Measurements from ENCODE around the gene YIPF5.

YIPF5 gene

GRCh38 chr5:144122081-144122480 is 48.4 kb downstream of the YIPF5 start:
- ATAC-seq = no peak
- TF ChIP-seq ISL1 (CRISPR knock-in tag; IDR thresholded peaks at IDR 0.05) (no peak), BACH2 (CRISPR knock-in tag; IDR thresholded peaks at IDR 0.05; ENCODE audit: borderline replicate concordance) (no peak), GLIS3 (CRISPR knock-in tag; IDR thresholded peaks at IDR 0.05) (no peak), PPARA (CRISPR knock-in tag; IDR thresholded peaks at IDR 0.05; ENCODE audit: borderline replicate concordance) (no peak), RARB (CRISPR knock-in tag; IDR thresholded peaks at IDR 0.05) (no peak), ZNF70 (CRISPR knock-in tag; IDR thresholded peaks at IDR 0.05) (no peak), CSDC2 (CRISPR knock-in tag; IDR thresholded peaks at IDR 0.05) (no peak), ZFP30 (CRISPR knock-in tag; IDR thresholded peaks at IDR 0.05) (no peak)
- TF ChIP-seq, protein P1, sequence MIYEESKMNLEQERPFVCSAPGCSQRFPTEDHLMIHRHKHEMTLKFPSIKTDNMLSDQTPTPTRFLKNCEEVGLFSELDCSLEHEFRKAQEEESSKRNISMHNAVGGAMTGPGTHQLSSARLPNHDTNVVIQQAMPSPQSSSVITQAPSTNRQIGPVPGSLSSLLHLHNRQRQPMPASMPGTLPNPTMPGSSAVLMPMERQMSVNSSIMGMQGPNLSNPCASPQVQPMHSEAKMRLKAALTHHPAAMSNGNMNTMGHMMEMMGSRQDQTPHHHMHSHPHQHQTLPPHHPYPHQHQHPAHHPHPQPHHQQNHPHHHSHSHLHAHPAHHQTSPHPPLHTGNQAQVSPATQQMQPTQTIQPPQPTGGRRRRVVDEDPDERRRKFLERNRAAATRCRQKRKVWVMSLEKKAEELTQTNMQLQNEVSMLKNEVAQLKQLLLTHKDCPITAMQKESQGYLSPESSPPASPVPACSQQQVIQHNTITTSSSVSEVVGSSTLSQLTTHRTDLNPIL (CRISPR knock-in tag; IDR thresholded peaks at IDR 0.05; ENCODE audit: low read depth) = no peak
- TF ChIP-seq, protein P2, sequence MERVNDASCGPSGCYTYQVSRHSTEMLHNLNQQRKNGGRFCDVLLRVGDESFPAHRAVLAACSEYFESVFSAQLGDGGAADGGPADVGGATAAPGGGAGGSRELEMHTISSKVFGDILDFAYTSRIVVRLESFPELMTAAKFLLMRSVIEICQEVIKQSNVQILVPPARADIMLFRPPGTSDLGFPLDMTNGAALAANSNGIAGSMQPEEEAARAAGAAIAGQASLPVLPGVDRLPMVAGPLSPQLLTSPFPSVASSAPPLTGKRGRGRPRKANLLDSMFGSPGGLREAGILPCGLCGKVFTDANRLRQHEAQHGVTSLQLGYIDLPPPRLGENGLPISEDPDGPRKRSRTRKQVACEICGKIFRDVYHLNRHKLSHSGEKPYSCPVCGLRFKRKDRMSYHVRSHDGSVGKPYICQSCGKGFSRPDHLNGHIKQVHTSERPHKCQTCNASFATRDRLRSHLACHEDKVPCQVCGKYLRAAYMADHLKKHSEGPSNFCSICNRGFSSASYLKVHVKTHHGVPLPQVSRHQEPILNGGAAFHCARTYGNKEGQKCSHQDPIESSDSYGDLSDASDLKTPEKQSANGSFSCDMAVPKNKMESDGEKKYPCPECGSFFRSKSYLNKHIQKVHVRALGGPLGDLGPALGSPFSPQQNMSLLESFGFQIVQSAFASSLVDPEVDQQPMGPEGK (CRISPR knock-in tag; IDR thresholded peaks at IDR 0.05; ENCODE audit: borderline replicate concordance) = no peak

DNA sequence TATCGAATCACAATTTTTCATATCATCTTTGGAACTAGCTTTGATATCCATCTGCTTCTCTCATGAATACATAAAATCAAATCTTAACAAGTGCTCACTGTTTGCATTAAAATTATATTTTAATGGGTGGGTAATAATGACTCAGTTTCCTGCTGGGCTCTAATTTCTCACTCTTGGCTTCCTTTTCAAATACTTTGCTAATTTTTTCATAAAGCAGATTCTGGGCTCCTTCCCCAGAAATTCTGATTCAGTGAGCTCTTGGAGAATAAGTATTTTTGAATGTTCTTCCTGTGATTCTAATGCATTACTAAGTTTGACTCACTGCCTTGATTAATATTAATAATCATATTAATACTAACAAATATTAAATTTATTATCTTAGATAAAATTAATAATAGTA is 48.9 kb downstream of the YIPF5 start:
- ATAC-seq = no peak
- TF ChIP-seq ZNF8 (CRISPR knock-in tag; IDR thresholded peaks at IDR 0.05) = no peak
- TF ChIP-seq GLIS3 (CRISPR knock-in tag; IDR thresholded peaks at IDR 0.05) = no peak
- TF ChIP-seq, protein P1 (CRISPR knock-in tag; IDR thresholded peaks at IDR 0.05; ENCODE audit: low read depth) = no peak
- TF ChIP-seq OSR1 (CRISPR knock-in tag; IDR thresholded peaks at IDR 0.05) = no peak
- no peak for TF ChIP-seq ARNTL (CRISPR knock-in tag; IDR thresholded peaks at IDR 0.05; ENCODE audit: borderline replicate concordance, low read depth)
- TF ChIP-seq, protein P2 (CRISPR knock-in tag; IDR thresholded peaks at IDR 0.05; ENCODE audit: borderline replicate concordance) = no peak
- TF ChIP-seq TSHZ2 (CRISPR knock-in tag; IDR thresholded peaks at IDR 0.05) = no peak
- no peak for TF ChIP-seq ZC3H10 (CRISPR knock-in tag; IDR thresholded peaks at IDR 0.05)
- no peak for TF ChIP-seq CSDC2 (CRISPR knock-in tag; IDR thresholded peaks at IDR 0.05)
- TF ChIP-seq ZFP3 (CRISPR knock-in tag; IDR thresholded peaks at IDR 0.05) = no peak
- no peak for TF ChIP-seq ESRRG (CRISPR knock-in tag; IDR thresholded peaks at IDR 0.05)
- no peak for TF ChIP-seq ZFP30 (CRISPR knock-in tag; IDR thresholded peaks at IDR 0.05)
- TF ChIP-seq RARB (CRISPR knock-in tag; IDR thresholded peaks at IDR 0.05) = no peak
- TF ChIP-seq, protein P3, sequence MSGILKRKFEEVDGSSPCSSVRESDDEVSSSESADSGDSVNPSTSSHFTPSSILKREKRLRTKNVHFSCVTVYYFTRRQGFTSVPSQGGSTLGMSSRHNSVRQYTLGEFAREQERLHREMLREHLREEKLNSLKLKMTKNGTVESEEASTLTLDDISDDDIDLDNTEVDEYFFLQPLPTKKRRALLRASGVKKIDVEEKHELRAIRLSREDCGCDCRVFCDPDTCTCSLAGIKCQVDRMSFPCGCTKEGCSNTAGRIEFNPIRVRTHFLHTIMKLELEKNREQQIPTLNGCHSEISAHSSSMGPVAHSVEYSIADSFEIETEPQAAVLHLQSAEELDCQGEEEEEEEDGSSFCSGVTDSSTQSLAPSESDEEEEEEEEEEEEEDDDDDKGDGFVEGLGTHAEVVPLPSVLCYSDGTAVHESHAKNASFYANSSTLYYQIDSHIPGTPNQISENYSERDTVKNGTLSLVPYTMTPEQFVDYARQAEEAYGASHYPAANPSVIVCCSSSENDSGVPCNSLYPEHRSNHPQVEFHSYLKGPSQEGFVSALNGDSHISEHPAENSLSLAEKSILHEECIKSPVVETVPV (CRISPR knock-in tag; IDR thresholded peaks at IDR 0.05) = no peak
- no peak for TF ChIP-seq ZNF565 (CRISPR knock-in tag; conservative IDR thresholded peaks at IDR 0.05; ENCODE audit: low read depth)

GRCh38 chr5:144120661-144121180 is 49.7 kb downstream of the YIPF5 start:
- TF ChIP-seq ARNTL (CRISPR knock-in tag; IDR thresholded peaks at IDR 0.05; ENCODE audit: borderline replicate concordance, low read depth) = no peak
- TF ChIP-seq ZNF70 (CRISPR knock-in tag; IDR thresholded peaks at IDR 0.05) = no peak
- no peak for TF ChIP-seq ZFP30 (CRISPR knock-in tag; IDR thresholded peaks at IDR 0.05)
- TF ChIP-seq OSR1 (CRISPR knock-in tag; IDR thresholded peaks at IDR 0.05) = no peak
- TF ChIP-seq, protein P1 (CRISPR knock-in tag; IDR thresholded peaks at IDR 0.05; ENCODE audit: low read depth) = no peak
- no peak for TF ChIP-seq TCF4 (CRISPR knock-in tag; IDR thresholded peaks at IDR 0.05; ENCODE audit: borderline replicate concordance)
- TF ChIP-seq ESRRG (CRISPR knock-in tag; IDR thresholded peaks at IDR 0.05) = no peak
- no peak for TF ChIP-seq GLIS3 (CRISPR knock-in tag; IDR thresholded peaks at IDR 0.05)
- TF ChIP-seq, protein P3 (CRISPR knock-in tag; IDR thresholded peaks at IDR 0.05) = no peak
- ATAC-seq = no peak
